Lower leg skin (tissue), 3 donors: ENCODE results near the gene IFT122.

ENCODE experiments used
- POLR2A ChIP-seq, 2 donors: fragments of 450-650 bp; IDR thresholded peaks; one replicate each; pipeline ENCODE4 v1.6.1; 2016 to 2017; ENCODE audit warnings: antibody characterized with exemption in 2 of 2, mild to moderate bottlenecking in 1 of 2, moderate library complexity in 1 of 2
- TF ChIP-seq, protein P1 (sequence below), 3 donors: fragments of 450-650 bp; IDR thresholded peaks; one replicate each; pipeline ENCODE4 v1.5.1; 2016; ENCODE audit warnings: antibody characterized with exemption in 3 of 3, mild to moderate bottlenecking in 3 of 3, moderate library complexity in 2 of 3

DNA sequence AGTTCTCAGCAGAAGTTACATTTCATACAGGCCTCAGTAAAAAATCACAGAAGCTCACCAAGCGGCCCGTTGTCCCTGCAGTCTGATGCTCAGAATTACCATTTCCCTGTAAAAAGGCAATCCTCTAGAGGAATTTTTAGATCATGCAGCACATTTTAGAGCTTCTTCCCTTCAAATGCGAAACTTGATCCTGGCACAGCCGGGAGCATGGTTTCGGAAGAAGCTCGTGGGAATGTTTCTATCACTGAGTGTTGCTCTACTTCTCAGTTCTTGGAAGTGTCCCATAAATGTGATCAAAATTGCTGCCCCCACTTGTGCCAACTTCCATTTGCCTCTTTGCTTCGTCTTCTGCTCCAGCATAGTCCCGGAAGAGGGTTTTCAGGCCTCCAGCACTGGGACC lies 99.2 kb downstream of the IFT122 start:
- TF ChIP-seq, protein P1, sequence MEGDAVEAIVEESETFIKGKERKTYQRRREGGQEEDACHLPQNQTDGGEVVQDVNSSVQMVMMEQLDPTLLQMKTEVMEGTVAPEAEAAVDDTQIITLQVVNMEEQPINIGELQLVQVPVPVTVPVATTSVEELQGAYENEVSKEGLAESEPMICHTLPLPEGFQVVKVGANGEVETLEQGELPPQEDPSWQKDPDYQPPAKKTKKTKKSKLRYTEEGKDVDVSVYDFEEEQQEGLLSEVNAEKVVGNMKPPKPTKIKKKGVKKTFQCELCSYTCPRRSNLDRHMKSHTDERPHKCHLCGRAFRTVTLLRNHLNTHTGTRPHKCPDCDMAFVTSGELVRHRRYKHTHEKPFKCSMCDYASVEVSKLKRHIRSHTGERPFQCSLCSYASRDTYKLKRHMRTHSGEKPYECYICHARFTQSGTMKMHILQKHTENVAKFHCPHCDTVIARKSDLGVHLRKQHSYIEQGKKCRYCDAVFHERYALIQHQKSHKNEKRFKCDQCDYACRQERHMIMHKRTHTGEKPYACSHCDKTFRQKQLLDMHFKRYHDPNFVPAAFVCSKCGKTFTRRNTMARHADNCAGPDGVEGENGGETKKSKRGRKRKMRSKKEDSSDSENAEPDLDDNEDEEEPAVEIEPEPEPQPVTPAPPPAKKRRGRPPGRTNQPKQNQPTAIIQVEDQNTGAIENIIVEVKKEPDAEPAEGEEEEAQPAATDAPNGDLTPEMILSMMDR (IDR thresholded peaks at IDR 0.05), result no peak
- TF ChIP-seq POLR2A (IDR thresholded peaks at IDR 0.05), result no peak
